ENCODE results near the gene RCOR1.
"Not testable (repeated sequence)": the region's sequence is repeated elsewhere in the genome, so short reads cannot be mapped to it uniquely, and the experiment has no call there.

The RCOR1 gene

DNA sequence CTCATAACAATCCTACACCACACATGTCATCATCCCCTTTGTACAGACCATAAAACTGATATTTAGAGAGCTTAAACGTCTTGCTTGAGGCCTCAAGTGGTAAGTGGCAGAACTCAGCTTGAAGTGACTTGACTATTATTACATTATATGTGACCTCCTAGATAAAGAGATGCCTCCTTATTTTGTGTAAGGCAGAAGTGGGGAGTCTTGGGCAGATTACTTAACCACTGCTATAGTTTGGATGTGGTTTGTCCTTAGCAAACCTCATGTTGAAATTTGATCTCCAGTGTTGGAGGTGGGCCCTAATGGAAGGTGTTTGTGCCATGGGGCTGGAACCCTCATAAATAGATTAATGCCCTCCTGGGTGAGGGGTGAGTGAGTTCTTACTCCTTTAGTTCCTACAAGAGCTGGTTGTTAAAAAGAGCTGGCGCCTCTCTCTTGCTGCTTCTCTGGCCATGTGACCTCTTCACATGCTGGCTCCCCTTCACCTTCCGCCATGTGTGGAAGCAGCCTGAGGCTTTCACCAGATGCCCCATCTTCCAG, 37.4 kb downstream of the RCOR1 start:
- DNase-seq (ENCODE audit: low read depth in 2 of 2): no peak

DNA sequence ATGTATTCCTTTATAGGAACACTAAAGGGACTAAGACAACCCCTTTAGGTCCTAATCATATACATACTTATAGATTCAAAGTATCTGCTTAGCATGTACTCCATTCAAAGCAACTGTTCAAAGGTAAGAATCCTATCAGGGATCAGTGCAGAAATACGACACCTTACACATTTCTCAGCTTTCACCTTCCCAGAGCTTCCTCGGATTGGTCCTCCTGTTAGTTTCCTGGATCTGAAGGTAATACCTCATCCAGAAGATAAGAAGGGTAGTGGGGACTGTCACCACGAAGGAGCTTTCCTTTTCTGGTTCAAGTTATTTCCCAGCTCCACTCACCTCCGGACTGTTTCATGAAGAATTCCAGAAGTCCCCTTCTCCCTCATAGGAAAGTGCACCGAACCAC, 38.0 kb downstream of the RCOR1 start:
- DNase-seq (ENCODE audit: low read depth in 2 of 2): no peak

DNA sequence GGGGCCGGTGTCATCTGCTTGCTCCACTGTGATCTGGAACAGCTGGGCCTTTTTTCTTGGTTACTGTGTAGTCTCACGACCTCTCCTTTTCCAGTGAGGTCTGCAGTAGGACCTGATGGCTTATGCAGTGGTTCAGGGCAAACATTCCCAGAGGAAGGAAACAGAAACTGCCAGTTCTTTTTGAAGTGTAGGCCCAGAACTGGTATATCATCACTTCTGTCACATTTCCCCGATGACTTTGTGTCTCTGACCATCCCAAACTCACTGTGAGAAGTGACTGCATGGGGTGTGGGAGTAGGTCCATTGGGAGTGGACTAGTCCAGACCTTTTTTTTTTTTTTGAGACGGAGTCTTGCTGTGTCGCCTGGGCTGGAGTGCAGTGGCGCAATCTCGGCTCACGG, 38.4 kb downstream of the RCOR1 start:
- no peak for DNase-seq (ENCODE audit: low read depth in 2 of 2)

DNA sequence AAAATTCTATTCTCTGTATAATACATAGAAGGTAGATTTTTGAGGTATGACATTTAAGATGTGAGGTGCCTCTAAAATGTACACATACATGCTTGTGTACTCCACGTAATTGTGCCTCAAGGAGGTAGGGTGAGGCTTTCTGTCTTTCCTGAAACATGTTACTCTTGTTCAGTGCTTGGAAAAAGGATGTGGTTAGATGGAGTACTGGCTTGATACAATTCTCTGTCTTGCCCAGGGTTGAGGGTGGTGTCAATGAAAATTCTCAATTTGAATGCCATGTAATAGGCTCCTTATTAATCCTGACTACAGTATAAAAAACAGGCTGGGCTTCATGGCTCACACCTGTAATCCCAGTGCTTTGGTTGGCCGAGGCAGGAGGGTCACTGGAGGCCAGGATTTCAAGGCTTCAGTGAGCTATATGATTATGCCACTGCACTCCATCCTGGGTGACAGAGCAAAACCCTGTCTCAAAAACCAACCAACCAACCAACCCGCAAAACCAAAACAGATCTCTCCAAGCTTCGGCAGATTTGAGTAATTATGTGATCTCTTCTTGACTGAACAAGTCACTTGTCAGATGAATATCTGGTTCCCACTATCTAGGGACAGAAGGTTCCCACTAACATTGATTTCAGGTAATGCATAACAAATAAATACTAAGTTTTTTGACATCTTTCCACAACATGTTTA, 41.6 kb downstream of the RCOR1 start:
- no peak for DNase-seq (ENCODE audit: low read depth in 2 of 2)

DNA sequence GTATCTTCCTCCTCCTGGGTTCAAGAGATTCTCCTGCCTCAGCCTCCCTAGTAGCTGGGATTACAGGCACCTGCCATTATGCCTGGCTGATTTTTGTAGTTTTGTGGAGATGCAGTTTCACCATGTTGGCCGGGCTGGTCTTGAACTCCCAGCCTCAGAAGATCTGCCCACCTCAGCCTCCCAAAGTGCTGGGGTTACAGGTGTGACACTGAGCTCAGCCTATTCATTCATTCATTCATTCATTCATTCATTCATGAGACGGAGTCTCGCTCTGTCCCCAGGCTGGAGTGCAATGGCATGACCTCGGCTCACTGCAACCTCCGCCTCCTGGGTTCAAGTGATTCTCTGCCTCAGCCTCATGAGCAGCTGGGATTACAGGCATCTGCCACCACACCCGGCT, 47.2 kb downstream of the RCOR1 start:
- not testable (repeated sequence) for DNase-seq (ENCODE audit: low read depth in 2 of 2)

DNA sequence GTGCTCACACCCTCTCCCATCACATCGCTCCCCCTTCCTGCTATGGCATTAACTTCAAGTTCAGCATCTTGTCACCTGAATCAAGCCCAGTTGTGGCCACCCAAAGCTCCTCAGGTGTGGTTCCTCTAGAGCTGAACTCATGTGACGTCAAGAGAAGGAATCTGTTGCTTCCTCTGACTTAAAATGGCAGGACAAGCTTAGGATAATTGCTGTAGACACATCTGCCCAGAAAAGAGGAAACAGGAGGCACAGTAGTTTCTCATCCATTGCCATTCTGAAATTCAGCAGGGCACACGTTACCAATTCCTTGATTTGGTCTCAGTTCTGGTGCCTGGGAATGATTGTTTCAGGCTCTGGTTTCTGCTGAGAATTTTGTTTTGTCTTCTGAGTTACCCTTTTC, 52.1 kb downstream of the RCOR1 start:
- no peak for DNase-seq (ENCODE audit: low read depth in 2 of 2)

DNA sequence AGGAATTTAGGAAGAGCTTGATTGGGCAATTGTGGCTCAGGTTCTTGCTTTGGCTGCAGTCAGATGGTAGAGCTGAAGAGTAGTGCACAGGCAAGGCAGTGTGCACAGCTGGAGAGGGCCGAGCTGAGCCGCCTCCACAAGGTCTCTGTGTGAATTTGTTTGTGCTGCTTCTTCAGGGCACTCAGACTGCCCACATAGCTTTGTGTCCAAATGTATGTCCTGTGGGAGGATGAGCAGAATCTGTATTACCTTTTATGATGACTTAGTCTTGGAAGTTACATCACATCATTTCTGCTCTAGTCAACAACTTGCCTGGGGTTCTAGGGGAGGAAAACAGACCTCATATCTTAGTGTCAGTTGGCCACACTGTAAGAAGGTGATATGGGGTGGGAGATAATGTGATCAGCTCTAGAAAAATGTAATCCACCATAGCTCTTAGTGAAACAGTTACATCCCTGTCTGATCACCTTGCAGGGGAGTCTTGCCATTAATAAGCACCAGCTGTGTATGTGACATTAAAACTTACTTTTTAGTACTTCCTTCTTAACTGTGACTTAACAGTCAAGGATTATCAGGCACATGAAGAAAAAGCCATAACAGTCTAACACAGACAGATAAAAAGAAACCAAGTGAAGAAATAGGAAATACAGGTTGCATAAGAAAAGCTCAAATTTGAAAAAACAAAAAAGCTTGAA, 53.4 kb downstream of the RCOR1 start:
- no peak for DNase-seq (ENCODE audit: low read depth in 2 of 2)

DNA sequence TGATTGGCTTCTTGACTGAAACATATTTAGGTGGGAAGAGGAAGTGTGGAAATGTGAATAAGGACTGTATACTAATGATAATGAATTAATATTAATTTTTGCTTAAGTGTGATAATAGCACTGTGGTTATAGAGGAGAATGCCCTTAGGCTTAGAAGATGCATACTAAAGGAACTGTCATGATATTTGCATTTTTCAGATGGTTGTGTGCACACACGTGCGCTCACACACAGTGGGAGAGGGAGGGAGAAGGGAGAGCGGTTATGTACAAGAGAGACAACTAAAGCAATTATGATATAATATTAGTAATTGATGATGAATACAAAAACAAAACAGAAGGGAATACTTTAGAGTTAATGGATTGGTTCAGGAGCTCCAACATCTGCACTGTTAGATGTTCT, 54.2 kb downstream of the RCOR1 start:
- no peak for DNase-seq (ENCODE audit: low read depth in 2 of 2)

DNA sequence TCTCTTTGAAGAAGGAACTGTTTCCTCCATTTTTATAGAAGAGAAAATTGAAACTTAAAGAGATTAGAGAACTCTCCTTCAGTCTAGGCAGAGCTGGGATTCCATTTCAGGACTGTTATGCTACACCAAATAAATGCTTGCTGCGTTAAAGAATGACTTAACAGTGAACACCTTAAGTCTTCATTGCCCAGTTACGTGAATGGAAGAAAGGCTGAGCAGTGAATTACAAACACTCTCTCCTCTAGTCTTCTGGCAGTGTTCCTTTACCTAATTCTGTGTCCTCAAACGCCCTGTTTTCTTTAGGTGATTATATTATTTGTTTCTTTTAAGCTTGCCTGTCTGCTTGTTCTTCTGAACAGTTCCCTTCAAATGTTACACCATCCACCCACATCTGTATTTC, 59.7 kb downstream of the RCOR1 start:
- DNase-seq (ENCODE audit: low read depth in 2 of 2): no peak

DNA sequence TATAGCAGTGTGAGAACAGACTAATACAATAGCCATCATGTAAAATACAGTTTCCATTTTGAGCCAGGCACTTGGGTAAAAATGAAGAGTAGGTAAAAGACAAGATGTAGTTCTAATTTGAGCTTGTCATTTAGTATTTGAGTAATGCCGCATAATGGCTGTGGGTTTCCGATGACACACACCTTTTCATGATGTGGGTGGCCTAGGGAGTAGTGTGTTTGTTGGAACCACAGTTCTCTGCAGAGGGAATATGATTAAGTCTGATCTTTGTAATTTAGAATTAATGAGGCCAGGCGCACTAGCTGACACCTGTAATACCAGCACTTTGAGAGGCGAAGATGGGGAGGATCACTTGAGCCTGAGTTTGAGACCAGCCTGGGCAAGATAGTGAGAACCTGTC, 61.8 kb downstream of the RCOR1 start:
- DNase-seq (ENCODE audit: low read depth in 2 of 2): no peak

DNA sequence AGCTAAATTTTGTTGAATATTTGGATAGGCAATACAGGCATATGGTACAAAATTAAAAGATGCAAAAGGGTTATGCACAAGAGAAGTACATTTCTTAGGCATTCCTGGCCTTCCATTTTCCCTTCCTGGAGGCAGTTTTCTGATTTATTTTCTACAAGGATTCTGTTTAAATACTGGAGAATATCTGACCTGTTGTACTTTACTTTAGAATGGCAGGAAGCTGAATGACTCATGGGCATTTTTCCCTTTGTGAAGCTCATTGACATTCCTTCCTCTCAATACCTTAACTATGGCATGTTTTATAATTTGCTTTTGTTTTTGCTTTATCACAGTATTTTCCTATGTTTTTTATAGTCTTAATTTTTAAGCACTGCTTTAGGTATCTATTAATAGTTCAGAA, 62.7 kb downstream of the RCOR1 start:
- no peak for DNase-seq (ENCODE audit: low read depth in 2 of 2)

DNA sequence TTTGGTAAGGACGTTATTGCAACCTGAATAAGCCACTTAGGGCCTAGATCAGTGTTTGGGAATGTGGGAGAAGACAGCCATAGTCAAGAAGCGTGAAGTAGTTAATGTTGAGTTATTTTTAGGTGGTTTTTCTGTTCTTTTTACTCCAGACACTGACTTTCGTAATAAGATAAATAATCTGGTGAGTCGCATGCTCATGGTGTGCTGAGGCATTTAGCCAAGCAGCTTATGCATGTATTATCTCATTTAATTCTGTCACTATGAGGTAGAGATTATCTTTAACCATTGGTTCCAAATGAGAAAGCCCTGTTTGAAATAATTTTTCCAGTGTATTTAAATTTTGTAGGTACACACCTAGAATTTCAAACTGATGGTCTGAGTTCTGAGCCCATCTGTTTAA, 67.3 kb downstream of the RCOR1 start:
- DNase-seq (ENCODE audit: low read depth in 2 of 2): no peak

DNA sequence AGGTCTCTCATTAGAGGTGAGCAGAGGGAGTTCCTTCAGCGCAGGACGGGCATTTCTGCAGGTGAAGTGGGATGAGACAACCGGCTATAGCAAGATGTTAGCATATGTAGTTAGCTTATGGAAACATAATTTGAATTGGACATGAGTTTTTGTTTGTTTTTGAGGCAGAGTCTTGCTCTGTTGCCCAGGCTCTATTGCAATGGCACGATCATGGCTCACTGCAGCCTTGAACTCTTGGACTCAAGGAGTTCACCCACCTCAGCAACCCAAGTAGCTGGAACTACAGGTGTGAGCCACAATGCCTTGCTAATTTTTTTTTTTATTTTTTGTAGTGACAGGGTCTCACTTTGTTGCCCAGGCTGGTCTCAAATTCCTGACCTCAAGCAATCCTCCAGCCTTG, 69.2 kb downstream of the RCOR1 start:
- DNase-seq (ENCODE audit: low read depth in 2 of 2): no peak

DNA sequence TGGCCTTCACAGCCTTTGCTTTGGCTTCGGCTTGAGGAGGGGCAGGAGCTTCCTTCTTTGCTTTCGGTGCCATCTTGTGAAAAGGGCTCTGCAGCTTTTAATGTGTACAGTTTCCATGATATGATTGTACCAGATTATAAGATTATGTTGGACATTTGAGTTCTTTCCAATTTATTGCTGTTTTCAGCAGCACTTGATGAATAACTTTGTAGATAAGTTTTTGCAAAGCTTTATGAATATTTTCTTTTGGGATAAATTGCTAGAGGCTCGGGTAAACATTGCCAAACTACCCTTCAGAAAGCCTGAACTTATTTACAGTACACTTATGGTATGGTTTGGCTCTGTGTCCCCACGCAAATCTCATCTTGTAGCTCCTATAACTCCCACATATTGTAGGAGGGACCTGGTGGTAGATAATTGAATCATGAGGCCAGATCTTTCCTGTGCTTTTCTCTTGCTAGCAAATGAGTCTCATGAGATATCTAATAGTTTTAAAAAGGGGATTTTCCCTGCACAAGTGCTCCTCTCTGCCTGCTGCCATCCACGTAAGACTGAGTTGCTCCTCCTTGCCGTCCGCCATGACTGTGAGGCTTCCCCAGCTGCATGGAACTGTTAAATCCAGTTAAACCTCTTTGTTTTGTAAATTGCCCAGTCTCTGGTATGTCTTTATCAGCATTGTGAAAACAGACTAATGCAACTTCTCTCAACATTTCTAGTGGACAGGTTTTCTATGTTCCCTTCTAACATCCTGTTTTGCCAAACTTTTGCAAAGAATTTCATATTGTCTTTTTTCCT, 70.4 kb downstream of the RCOR1 start:
- no peak for DNase-seq (ENCODE audit: low read depth in 2 of 2)

DNA sequence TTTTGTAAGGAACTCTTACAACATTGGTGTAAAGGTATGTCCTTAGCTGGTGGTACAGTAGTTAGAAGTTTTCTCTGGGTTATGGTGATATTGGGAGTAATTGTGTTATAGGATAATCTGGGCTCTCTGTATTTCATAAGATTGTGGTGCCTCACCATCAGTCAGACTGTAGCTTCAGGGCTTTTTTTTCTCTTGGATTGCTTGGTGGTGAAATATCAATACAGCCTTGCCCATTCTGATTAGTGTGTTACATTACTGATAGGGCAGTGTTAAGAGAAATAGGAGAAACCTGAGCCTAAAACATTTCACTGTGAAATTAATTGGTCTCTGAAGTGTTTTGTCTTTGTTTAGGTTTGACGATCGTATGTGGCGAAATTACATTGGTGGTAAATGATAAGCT, 71.0 kb downstream of the RCOR1 start:
- DNase-seq (ENCODE audit: low read depth in 2 of 2): no peak

DNA sequence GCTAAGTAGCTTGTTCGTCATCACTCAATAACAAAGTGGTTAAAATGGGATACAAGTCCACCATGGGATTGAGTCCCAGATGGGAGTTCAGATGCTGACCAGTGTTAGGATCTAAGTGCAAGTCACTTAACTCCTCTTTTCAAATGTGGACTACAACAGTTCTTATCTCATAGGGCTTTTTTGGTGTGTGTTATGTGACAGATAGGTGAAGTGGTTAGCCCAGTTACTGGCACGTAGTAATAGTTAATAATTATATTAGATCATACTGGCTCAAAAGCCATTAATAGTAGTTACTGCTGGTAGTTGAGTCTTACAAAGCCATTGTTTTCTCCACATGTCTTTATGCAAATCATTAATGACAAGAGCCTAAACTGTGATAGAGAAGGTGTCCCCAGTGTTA, 73.2 kb downstream of the RCOR1 start:
- DNase-seq (ENCODE audit: low read depth in 2 of 2): no peak

DNA sequence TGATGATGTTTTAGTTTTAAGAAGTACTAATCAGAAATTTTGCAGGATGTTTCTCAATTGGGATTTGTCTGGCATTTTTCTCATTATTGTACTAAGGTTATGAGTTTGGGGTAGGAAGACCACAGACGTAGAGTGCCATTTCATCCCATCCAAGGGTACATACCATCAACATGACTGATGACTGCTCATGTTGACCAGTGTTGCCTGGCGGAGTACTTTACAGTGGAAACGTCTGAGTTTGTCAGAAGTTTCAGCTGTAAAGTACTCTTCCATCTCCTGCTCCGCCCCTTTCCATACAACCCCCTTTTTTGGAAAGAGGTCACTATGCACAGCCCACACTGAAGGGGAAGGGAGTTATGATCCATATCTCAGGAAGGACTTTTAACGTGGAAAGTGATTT, 74.2 kb downstream of the RCOR1 start:
- DNase-seq (ENCODE audit: low read depth in 2 of 2): no peak

DNA sequence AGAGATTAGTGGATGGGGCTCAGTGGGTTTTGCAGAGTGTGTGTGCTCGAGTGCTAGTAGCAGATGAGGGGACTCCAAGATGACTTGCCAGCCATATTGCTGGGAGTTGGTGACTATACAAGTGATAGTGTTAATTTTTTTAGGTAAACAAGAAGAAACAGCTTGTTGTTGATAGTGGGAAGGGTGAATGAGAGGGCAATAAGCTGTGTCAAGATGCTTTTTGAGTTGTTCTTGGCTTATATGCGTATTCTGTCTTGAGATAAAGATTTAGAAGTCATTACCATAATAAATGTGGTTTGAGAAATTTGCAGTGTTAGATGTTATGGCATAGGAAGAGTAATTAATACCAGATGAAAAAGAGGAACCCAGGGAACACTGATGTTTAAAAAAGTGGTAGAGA, 75.3 kb downstream of the RCOR1 start:
- no peak for DNase-seq (ENCODE audit: low read depth in 2 of 2)

DNA sequence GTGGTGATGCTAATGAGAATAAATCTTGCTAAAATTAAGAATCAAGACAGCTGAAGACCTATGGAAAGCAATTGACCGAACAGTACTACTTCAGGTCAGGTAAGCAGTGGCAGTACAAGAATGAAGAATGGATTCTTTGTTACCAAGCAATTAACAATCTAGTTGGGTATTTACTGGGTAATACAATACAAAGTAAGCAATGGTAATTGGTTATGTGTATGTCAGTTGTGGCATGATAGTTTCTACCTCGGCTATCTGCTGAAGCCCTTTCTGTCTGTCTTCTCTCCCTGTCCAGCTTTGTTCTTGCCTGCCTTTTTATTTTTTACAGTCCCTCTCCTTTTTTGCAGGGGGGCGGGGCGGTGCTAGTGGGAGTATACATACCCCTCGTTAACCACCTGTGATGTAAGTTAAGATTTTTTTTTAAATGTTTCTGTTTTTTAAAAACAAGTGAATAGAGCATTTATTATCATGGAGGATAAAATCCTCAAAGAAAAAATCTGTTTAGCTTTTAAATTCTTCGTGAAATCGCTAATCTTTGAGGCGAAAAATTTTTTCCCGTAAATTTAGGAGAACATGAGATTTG, 75.9 kb downstream of the RCOR1 start:
- no peak for DNase-seq (ENCODE audit: low read depth in 2 of 2)

DNA sequence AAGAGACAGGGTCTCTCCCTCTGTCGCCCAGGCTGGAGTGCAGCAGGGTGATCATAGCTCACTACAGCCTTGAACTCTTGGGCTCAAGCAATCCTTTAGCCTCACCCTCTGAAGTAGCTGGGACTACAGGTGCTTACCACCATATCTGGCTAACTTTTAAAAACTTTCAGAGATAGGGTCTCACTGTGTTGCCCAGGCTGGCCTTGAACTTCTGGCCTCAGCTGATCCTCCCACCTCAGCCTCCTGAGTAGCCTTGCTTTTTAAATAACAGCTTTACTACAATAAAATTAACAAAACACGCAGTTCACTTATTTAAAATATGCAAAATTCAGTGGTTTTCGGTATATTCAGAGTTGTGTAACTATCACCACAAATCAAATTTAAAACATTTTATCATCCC, 79.0 kb downstream of the RCOR1 start:
- DNase-seq (ENCODE audit: low read depth in 2 of 2): no peak

DNA sequence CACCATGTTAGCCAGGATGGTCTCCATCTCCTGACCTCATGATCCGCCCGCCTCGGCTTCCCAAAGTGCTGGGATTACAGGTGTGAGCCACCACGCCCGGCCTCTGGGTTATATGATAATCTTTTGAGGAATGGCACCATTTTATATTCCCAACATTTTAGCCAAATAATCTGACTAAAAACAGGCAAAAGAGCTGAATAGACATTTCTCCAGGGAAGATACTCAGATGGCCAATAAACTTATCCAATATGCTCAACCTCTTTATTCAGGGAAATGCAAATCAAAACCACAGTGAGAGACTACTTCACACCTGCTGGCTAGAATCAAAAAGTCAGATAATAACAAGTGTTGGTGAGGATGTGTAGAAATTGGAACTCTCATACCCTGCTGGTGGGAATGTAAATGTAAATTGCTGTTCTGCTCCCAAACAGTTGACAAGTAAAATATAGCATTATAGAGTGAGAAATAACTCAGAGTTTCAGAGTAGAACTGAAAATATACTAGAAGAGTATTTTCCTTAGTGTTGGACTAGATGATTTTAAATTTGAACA, 80.0 kb downstream of the RCOR1 start:
- no peak for DNase-seq (ENCODE audit: low read depth in 2 of 2)

DNA sequence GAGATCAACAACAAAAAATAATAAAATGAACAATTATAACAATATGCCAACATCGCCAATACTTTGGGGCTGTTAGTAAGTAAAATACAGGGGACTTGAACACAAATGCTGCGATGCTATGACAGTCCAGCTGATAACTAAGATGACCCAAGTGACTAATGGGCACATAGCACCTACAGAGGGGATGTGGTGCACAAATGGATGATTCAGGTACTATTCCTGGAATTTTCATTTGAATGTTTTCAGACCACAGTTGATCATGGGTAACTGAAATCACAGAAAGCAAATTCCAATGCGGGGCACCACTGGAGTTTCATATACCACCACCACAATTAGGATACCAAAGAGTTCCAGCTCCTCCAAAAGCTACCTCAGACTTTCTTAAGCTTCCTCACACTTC, 82.9 kb downstream of the RCOR1 start:
- DNase-seq (ENCODE audit: low read depth in 2 of 2): no peak
